ENCODE data around the gene MCOLN2. TPM values are rescaled to one million over a fixed set of nuclear protein-coding genes. Genes with fewer than 3 reads are reported as not detected.

The MCOLN2 gene
- total RNA-seq, 1 experiment from 2014 or later = 1.3 TPM

DNA sequence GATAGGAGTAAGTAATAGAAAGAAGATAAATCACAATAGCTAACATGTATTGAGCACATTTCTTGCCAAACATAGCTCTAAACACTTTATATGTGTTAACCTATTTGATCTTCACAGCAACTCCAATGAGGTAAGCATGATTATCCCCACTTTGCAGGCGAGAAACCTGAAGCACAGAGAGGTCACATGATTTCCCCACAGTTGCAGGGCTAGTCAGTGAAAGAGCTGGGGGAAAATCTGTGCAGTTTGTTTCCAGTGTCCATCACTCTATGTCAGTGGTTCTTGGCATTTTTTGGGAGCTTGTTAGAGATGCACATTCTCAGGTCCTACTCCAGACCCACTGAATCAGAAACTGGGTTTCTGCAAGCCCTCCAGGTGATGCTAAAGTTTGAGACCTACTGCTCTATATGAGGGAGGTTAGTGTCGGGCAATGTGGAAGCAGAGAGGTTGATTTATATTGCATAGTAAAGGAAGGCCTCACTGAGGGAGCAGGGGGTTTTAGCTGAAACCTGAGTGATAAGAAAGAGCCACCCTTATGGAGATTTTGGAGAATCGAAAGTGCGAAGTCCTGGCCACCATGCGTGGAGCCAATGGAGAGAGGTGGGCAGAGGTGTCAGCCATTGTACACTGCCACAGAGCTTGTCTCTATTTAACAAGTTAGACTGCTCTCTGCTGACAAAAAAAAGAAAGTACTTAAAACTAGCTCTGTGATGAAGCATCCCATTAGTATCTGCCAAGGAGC lies 30.5 kb upstream of the MCOLN2 start:
- no peak overlapping the region for H4K91ac ChIP-seq (ENCODE audit: insufficient read length, low read depth, low read length)
- no peaks in the 10 kb centered on the region for H3K27me3 ChIP-seq (ENCODE audit: insufficient read depth, low read length)
- H3K23ac ChIP-seq (ENCODE audit: insufficient read length, low read depth, low read length) = no peak overlapping the region
- no peak overlapping the region for H2BK5ac ChIP-seq (ENCODE audit: insufficient read length, low read length)
- no peaks in the 10 kb centered on the region for H3K23me2 ChIP-seq (ENCODE audit: insufficient read length, low read depth, low read length, poor library complexity, severe bottlenecking)
- TF ChIP-seq, protein P1, sequence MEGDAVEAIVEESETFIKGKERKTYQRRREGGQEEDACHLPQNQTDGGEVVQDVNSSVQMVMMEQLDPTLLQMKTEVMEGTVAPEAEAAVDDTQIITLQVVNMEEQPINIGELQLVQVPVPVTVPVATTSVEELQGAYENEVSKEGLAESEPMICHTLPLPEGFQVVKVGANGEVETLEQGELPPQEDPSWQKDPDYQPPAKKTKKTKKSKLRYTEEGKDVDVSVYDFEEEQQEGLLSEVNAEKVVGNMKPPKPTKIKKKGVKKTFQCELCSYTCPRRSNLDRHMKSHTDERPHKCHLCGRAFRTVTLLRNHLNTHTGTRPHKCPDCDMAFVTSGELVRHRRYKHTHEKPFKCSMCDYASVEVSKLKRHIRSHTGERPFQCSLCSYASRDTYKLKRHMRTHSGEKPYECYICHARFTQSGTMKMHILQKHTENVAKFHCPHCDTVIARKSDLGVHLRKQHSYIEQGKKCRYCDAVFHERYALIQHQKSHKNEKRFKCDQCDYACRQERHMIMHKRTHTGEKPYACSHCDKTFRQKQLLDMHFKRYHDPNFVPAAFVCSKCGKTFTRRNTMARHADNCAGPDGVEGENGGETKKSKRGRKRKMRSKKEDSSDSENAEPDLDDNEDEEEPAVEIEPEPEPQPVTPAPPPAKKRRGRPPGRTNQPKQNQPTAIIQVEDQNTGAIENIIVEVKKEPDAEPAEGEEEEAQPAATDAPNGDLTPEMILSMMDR (conservative IDR thresholded peaks at IDR 0.05) = 0 out of 3 replicates have a peak, but pooled peaks have one; percentile 24
- H2BK20ac ChIP-seq (ENCODE audit: low read depth, low read length, poor library complexity, severe bottlenecking) = no peak overlapping the region
- H4K8ac ChIP-seq (replicated peaks; ENCODE audit: insufficient read length, low read depth, low read length) = no peak overlapping the region
- H4K20me1 ChIP-seq (ENCODE audit: control insufficient read depth, insufficient read depth, insufficient read length) = no peaks in the 10 kb centered on the region
- Mint-ChIP-seq H3K4me3 (no peak overlapping the region), H3K9me3 (no peaks in the 10 kb centered on the region), H3K27me3 (ENCODE audit: low read depth) (no peaks in the 10 kb centered on the region), H3K36me3 (ENCODE audit: insufficient read depth in 1 of 3, low read depth in 3 of 3) (no peaks in the 10 kb centered on the region), H3K4me1 (0 out of 4 replicates have a peak, but pooled peaks cover 0 to 3% of the 10 kb centered on the region in 2 experiments), H3K27ac (0 out of 7 replicates have a peak overlapping the region, but pooled peaks of 1 of the 3 experiments have one; percentile 3)
- H3K4ac ChIP-seq (ENCODE audit: low read depth, low read length) = no peak overlapping the region
- no peak overlapping the region for H3T11ph ChIP-seq (ENCODE audit: low read length)
- H2BK12ac ChIP-seq (ENCODE audit: insufficient read length, low read depth, low read length) = no peak overlapping the region
- no peak overlapping the region for H4K5ac ChIP-seq (ENCODE audit: insufficient read length, low read depth, low read length)
- no peaks in the 10 kb centered on the region for H3K79me2 ChIP-seq (ENCODE audit: insufficient read depth, low read length)
- DNase-seq = no peak
- no peak overlapping the region for H2BK120ac ChIP-seq (ENCODE audit: low read depth, low read length, poor library complexity, severe bottlenecking)
- H3K9me3 ChIP-seq (ENCODE audit: control insufficient read depth, low read depth, low read length) = no peaks in the 10 kb centered on the region
- no peak overlapping the region for H2AFZ ChIP-seq (ENCODE audit: low read length)
- H2BK15ac ChIP-seq (ENCODE audit: low read depth, low read length) = no peak overlapping the region
- no CpG with 5 or more reads among the region's 5 CpGs for WGBS (ENCODE audit: extremely low coverage, insufficient read length, low lambda C conversion rate)
- H3K56ac ChIP-seq (ENCODE audit: insufficient read length, low read depth, low read length) = no peak overlapping the region
- no peak overlapping the region for H3K4me2 ChIP-seq (ENCODE audit: insufficient read depth, insufficient read length, low read length)
- H3K4me1 ChIP-seq (ENCODE audit: insufficient read depth, low read length) = no peaks in the 10 kb centered on the region
- no peaks in the 10 kb centered on the region for H3K79me1 ChIP-seq (ENCODE audit: insufficient read depth, low read depth, low read length, poor library complexity, severe bottlenecking)
- no peak overlapping the region for H3K27ac ChIP-seq (ENCODE audit: insufficient read length, low read depth, low read length)
- H3K18ac ChIP-seq (ENCODE audit: insufficient read length, low read depth, low read length) = no peak overlapping the region
- no peak overlapping the region for H3K14ac ChIP-seq (ENCODE audit: insufficient read depth, low read length)
- no peak overlapping the region for H3K9ac ChIP-seq (ENCODE audit: extremely low read depth, insufficient read length, low read length)
- no peak overlapping the region for H2AK5ac ChIP-seq (ENCODE audit: insufficient read length, low read length)

Measured in H9 (cell line).